HCT116 (cell line): ENCODE data around the gene COL4A1. TPM values are rescaled to one million over a fixed set of nuclear protein-coding genes. Genes with fewer than 3 reads are reported as not detected.

Experiments
- ATAC-seq: fragments of 200-7000 bp; cut with Tn5 transposase; 2 replicates; pipeline ENCODE4 v1.9.1; 2020; ENCODE audit warnings: mild to moderate bottlenecking, moderate library complexity
- BruUV-seq: library from RNA; stranded (reverse); fragments of 400-500 nt; replicated peaks from 2 replicates; lab custom pipeline; 2021; lab: Mats Ljungman, UMichigan
- CTCF ChIA-PET: fragments of 300-600 bp; sonication (Branson Sonifier 250); formaldehyde crosslinking; loops from one replicate; lab custom pipeline; 2021; ENCODE audit warnings: antibody characterized with exemption; lab: Charles Lee
- POLR2A ChIA-PET: fragments of 300-600, 350-600 bp; sonication (Branson Sonifier 250); formaldehyde crosslinking; loops from one replicate; lab custom pipeline; 2021; ENCODE audit warnings: antibody characterized with exemption; lab: Charles Lee
- RAD21 ChIA-PET, 2 experiments: fragments of 300-600 bp; sonication (Branson Sonifier 250); formaldehyde crosslinking; loops; one replicate each; lab custom pipeline; 2023; ENCODE audit warnings: low total read pairs in 2 of 2; ENCODE audit not compliant: uncharacterized antibody in 2 of 2, unreplicated experiment in 2 of 2, low non-redundant PET in 1 of 2; lab: Charles Lee
- DNase-seq: peaks from one replicate; pipeline ENCODE4 v3.0.0-alpha.2; 2010; ENCODE audit warnings: low read depth, low spot score
- H2AFZ ChIP-seq: fragments of 200-600 bp; shearing (Covaris generic), sonication (generic); 2 replicates; pipeline ENCODE4 v1.6.1; 2017; ENCODE audit warnings: low read depth, mixed run types, mixed read lengths, antibody characterized with exemption, low read length; ENCODE audit not compliant: poor library complexity, severe bottlenecking
- H3K27ac ChIP-seq: 2 replicates; pipeline ENCODE4 v1.5.1; 2012; ENCODE audit warnings: low read depth, low read length
- H3K27me3 ChIP-seq: fragments of 200-600 bp; sonication (generic); 2 replicates; pipeline ENCODE4 v1.6.1; 2016; ENCODE audit warnings: mixed run types, low read length, mixed read lengths; ENCODE audit not compliant: insufficient read depth
- H3K36me3 ChIP-seq, 2 experiments: fragments of 200-500 bp in 1 of 2; fragments of 200-600 bp in 1 of 2; sonication (Bioruptor generic) in 1 of 2; sonication (generic) in 1 of 2; 2 replicates each; pipeline versions ENCODE4 v1.5.1 to v1.6.1; 2014 to 2016; ENCODE audit warnings: low read length in 2 of 2, inconsistent platforms in 1 of 2, mixed read lengths in 1 of 2, mixed run types in 1 of 2; ENCODE audit not compliant: insufficient read depth in 2 of 2, control insufficient read depth in 1 of 2
- H3K4me1 ChIP-seq, 2 experiments: fragments of 200-600 bp in 1 of 2; sonication (generic) in 1 of 2; 2 replicates each; pipeline versions ENCODE4 v1.5.1 to v1.6.1; 2012 to 2017; ENCODE audit warnings: low read length in 2 of 2, inconsistent platforms in 1 of 2, mild to moderate bottlenecking in 1 of 2, mixed read lengths in 1 of 2, mixed run types in 1 of 2, moderate library complexity in 1 of 2; ENCODE audit not compliant: insufficient read depth in 2 of 2, control insufficient read depth in 1 of 2
- H3K4me2 ChIP-seq: fragments of 200-600 bp; sonication (generic); 2 replicates; pipeline ENCODE4 v1.6.1; 2017; ENCODE audit warnings: mixed run types, low read length, mixed read lengths
- H3K4me3 ChIP-seq, 2 experiments: fragments of 200-600 bp in 1 of 2; sonication (generic) in 1 of 2; replicated peaks in 1 of 2; 2 replicates each; pipeline ENCODE4 v1.5.1; 2011 to 2016; ENCODE audit warnings: low read length in 2 of 2, control low read depth in 1 of 2, low read depth in 1 of 2, mild to moderate bottlenecking in 1 of 2, mixed read lengths in 1 of 2, mixed run types in 1 of 2
- H3K79me2 ChIP-seq: fragments of 200-600 bp; sonication (generic); 2 replicates; pipeline ENCODE4 v1.6.1; 2017; ENCODE audit warnings: mild to moderate bottlenecking, mixed run types, low read length, moderate library complexity, mixed read lengths; ENCODE audit not compliant: insufficient read depth
- H3K9ac ChIP-seq: fragments of 200-600 bp; sonication (generic); 2 replicates; pipeline ENCODE4 v1.6.1; 2016; ENCODE audit warnings: low read length, mixed read lengths
- H3K9me2 ChIP-seq: fragments of 200-600 bp; sonication (generic), shearing (Covaris generic); 2 replicates; pipeline ENCODE4 v1.6.1; 2017; ENCODE audit warnings: mixed run types, mild to moderate bottlenecking, moderate library complexity; ENCODE audit not compliant: insufficient read depth
- H3K9me3 ChIP-seq, 2 experiments: fragments of 200-500 bp in 1 of 2; fragments of 200-600 bp in 1 of 2; sonication (Bioruptor generic) in 1 of 2; sonication (generic) in 1 of 2; 2 replicates each; pipeline ENCODE4 v1.6.1; 2014 to 2017; ENCODE audit warnings: low read length in 2 of 2, mixed read lengths in 2 of 2, inconsistent platforms in 1 of 2, low read depth in 1 of 2, mild to moderate bottlenecking in 1 of 2, mixed run types in 1 of 2, moderate library complexity in 1 of 2; ENCODE audit not compliant: control insufficient read depth in 1 of 2, insufficient read depth in 1 of 2
- H4K20me1 ChIP-seq: fragments of 200-600 bp; sonication (generic), shearing (Covaris generic); 2 replicates; pipeline ENCODE4 v1.6.1; 2017; ENCODE audit warnings: mixed run types, mild to moderate bottlenecking, moderate library complexity; ENCODE audit not compliant: insufficient read depth
- CBX3 ChIP-seq: IDR thresholded peaks from 2 replicates; pipeline ENCODE4 v1.6.1; 2012; ENCODE audit warnings: low read depth
- CEBPB ChIP-seq: IDR thresholded peaks from 2 replicates; pipeline ENCODE4 v1.6.1; 2012; ENCODE audit warnings: low read depth
- CTCF ChIP-seq, 3 experiments: fragments of 200-600 bp in 1 of 3; sonication (generic) in 1 of 3; IDR thresholded peaks in 2 of 3; conservative IDR thresholded peaks in 1 of 3; 2 replicates each; pipeline ENCODE4 v1.5.1; 2012 to 2017; ENCODE audit warnings: low read depth in 2 of 3, low read length in 2 of 3, antibody characterized with exemption in 1 of 3, borderline replicate concordance in 1 of 3, control low read depth in 1 of 3, mild to moderate bottlenecking in 1 of 3, mixed read lengths in 1 of 3, mixed run types in 1 of 3, moderate library complexity in 1 of 3; ENCODE audit not compliant: insufficient read depth in 1 of 3
- EGR1 ChIP-seq: IDR thresholded peaks from 2 replicates; pipeline ENCODE4 v1.6.1; 2012; ENCODE audit warnings: low read depth
- EZH2 ChIP-seq: fragments of 200-600 bp; sonication (generic); IDR thresholded peaks from 2 replicates; pipeline ENCODE4 v1.6.1; 2017; ENCODE audit warnings: antibody characterized with exemption, mixed run types
- JUND ChIP-seq: IDR thresholded peaks from 2 replicates; pipeline ENCODE4 v1.6.1; 2012
- POLR2A ChIP-seq: IDR thresholded peaks from 2 replicates; pipeline ENCODE4 v1.7.0; 2011; ENCODE audit warnings: borderline replicate concordance; ENCODE audit not compliant: insufficient read depth, insufficient read length; ENCODE audit errors: extremely low read depth
- POLR2AphosphoS5 ChIP-seq: IDR thresholded peaks from 2 replicates; pipeline ENCODE4 v1.6.1; 2011; ENCODE audit warnings: mild to moderate bottlenecking, low read depth, low read length, moderate library complexity
- SIN3A ChIP-seq: IDR thresholded peaks from 2 replicates; pipeline ENCODE4 v1.6.1; 2012; ENCODE audit warnings: low read depth
- SRF ChIP-seq: IDR thresholded peaks from 2 replicates; pipeline ENCODE4 v1.6.1; 2012; ENCODE audit warnings: low read depth
- TCF7L2 ChIP-seq: IDR thresholded peaks from 2 replicates; pipeline ENCODE4 v1.7.0; 2011; ENCODE audit warnings: borderline replicate concordance, inconsistent platforms; ENCODE audit not compliant: insufficient read depth, insufficient read length; ENCODE audit errors: extremely low read depth
- YY1 ChIP-seq: IDR thresholded peaks from 2 replicates; pipeline ENCODE4 v1.6.1; 2011; ENCODE audit warnings: low read length, low read depth, moderate library complexity, mild to moderate bottlenecking; ENCODE audit not compliant: insufficient replicate concordance; ENCODE audit errors: extremely low read depth
- ZFX ChIP-seq: fragments of 450-650 bp; IDR thresholded peaks from 2 replicates; pipeline ENCODE4 v1.6.1; 2017
- ZNF274 ChIP-seq: fragments of 200-500 bp; sonication (Bioruptor generic); IDR thresholded peaks from 2 replicates; pipeline ENCODE4 v1.6.1; 2014; ENCODE audit warnings: mild to moderate bottlenecking, low read depth, low read length, inconsistent platforms
- intact Hi-C: fragments of 100-400 bp; cut with micrococcal nuclease; formaldehyde crosslinking; loops from 2 replicates; pipeline ENCODE4 v1.10.0; 2022
- total RNA-seq: library from RNA; stranded (reverse); gene quantifications from one replicate; pipeline ENCODE4 v1.2.1, GENCODE V29; 2021; ENCODE audit not compliant: unreplicated experiment
- TF ChIP-seq, protein P1 (sequence below): IDR thresholded peaks from 2 replicates; pipeline ENCODE4 v1.6.1; 2012
- TF ChIP-seq, protein P2 (sequence below): IDR thresholded peaks from 2 replicates; pipeline ENCODE4 v1.6.1; 2012; ENCODE audit warnings: low read depth
- TF ChIP-seq, protein P3 (sequence below): IDR thresholded peaks from 2 replicates; pipeline ENCODE4 v1.6.1; 2012

The COL4A1 gene
- total RNA-seq, 1 experiment from 2014 or later = 0.57 TPM

- no peak for TF ChIP-seq CTCF (IDR thresholded peaks at IDR 0.05 in 2 of 3, conservative IDR thresholded peaks at IDR 0.05 in 1 of 3; ENCODE audit: borderline replicate concordance in 1 of 3, insufficient read depth in 1 of 3, low read depth in 2 of 3, low read length in 2 of 3)
- TF ChIP-seq EGR1 = no peak
- no peak for TF ChIP-seq SRF
- TF ChIP-seq POLR2A = no peak
- TF ChIP-seq ZNF274 = no peak
- no peak for TF ChIP-seq ZFX
- no peak for TF ChIP-seq SIN3A
- TF ChIP-seq, protein P1, sequence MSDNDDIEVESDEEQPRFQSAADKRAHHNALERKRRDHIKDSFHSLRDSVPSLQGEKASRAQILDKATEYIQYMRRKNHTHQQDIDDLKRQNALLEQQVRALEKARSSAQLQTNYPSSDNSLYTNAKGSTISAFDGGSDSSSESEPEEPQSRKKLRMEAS = no peak
Measured at GRCh38 chr13:110233181-110233950, 73.6 kb downstream of the COL4A1 start (continued).

DNA sequence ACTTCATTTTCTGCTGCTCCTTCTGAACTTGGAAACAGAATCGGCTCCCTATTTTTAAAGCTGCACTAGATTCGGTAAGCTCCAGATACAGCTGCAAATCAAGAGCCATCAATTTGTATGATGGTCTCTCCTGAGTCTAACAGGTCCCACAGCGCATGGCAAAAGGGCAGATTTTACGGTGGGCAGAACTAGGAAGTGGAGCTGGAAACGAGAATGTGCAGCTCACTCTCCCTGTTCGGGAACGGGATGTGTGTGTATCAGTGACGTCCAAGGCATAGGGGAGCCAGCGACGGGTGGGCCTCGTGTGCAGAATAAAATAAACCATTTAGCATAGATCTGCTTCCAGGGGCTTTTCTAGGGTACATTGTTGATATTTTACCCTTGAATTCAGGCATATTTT is 74.2 kb downstream of the COL4A1 start:
- TF ChIP-seq YY1 (no peak), SIN3A (no peak), TCF7L2 (no peak), JUND (no peak), CBX3 (no peak), POLR2AphosphoS5 (no peak), EZH2 (no peak), CTCF (IDR thresholded peaks at IDR 0.05 in 2 of 3, conservative IDR thresholded peaks at IDR 0.05 in 1 of 3; ENCODE audit: borderline replicate concordance in 1 of 3, insufficient read depth in 1 of 3, low read depth in 2 of 3, low read length in 2 of 3) (no peak), CEBPB (no peak)
- TF ChIP-seq, protein P2, sequence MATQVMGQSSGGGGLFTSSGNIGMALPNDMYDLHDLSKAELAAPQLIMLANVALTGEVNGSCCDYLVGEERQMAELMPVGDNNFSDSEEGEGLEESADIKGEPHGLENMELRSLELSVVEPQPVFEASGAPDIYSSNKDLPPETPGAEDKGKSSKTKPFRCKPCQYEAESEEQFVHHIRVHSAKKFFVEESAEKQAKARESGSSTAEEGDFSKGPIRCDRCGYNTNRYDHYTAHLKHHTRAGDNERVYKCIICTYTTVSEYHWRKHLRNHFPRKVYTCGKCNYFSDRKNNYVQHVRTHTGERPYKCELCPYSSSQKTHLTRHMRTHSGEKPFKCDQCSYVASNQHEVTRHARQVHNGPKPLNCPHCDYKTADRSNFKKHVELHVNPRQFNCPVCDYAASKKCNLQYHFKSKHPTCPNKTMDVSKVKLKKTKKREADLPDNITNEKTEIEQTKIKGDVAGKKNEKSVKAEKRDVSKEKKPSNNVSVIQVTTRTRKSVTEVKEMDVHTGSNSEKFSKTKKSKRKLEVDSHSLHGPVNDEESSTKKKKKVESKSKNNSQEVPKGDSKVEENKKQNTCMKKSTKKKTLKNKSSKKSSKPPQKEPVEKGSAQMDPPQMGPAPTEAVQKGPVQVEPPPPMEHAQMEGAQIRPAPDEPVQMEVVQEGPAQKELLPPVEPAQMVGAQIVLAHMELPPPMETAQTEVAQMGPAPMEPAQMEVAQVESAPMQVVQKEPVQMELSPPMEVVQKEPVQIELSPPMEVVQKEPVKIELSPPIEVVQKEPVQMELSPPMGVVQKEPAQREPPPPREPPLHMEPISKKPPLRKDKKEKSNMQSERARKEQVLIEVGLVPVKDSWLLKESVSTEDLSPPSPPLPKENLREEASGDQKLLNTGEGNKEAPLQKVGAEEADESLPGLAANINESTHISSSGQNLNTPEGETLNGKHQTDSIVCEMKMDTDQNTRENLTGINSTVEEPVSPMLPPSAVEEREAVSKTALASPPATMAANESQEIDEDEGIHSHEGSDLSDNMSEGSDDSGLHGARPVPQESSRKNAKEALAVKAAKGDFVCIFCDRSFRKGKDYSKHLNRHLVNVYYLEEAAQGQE = no peak
- TF ChIP-seq, protein P3, sequence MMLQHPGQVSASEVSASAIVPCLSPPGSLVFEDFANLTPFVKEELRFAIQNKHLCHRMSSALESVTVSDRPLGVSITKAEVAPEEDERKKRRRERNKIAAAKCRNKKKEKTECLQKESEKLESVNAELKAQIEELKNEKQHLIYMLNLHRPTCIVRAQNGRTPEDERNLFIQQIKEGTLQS = no peak
- Histone ChIP-seq H3K9me3 (no peaks in the 10 kb centered on the region), H3K27me3 (no peaks in the 10 kb centered on the region), H2AFZ (no peak overlapping the region), H4K20me1 (no peaks in the 10 kb centered on the region), H3K4me1 (no peaks in the 10 kb centered on the region), H3K9me2 (no peaks in the 10 kb centered on the region), H3K4me2 (no peak overlapping the region), H3K9ac (no peak overlapping the region), H3K36me3 (no peaks in the 10 kb centered on the region), H3K4me3 (no peak overlapping the region), H3K79me2 (no peaks in the 10 kb centered on the region), H3K27ac (no peak overlapping the region)
- CTCF ChIA-PET = interaction anchor here (1.0 kb wide), 1 partner anchor 212 kb away, joined by 3 read pairs; no protein-coding TSS in a partner anchor
- ATAC-seq (no peak), DNase-seq (no peak)
- intact Hi-C loops = no loop called here
- POLR2A ChIA-PET = no interaction called here
- RAD21 ChIA-PET = no interaction called here
- no TSS peak for BruUV-seq
